Breast epithelium (tissue), 4 donors: ENCODE results near the gene PPL. TPM values are rescaled to one million over a fixed set of nuclear protein-coding genes. Genes with fewer than 3 reads are reported as not detected.

ENCODE experiments used
- DNase-seq, 2 donors: peaks; one replicate each; pipeline ENCODE4 v3.0.0-alpha.2; 2019; ENCODE audit warnings: low spot score in 2 of 2
- H3K27ac ChIP-seq, 2 donors: fragments of 200-600 bp; sonication (generic) in 1 of 2; one replicate each; pipeline ENCODE4 v1.5.1; 2016 to 2019; ENCODE audit warnings: mild to moderate bottlenecking in 1 of 2
- H3K27me3 ChIP-seq, 2 donors: fragments of 200-600 bp; sonication (generic) in 1 of 2; one replicate each; pipeline versions ENCODE4 v1.5.1 to v1.6.0; 2017 to 2019; ENCODE audit warnings: control low read depth in 1 of 2, mild to moderate bottlenecking in 1 of 2
- H3K36me3 ChIP-seq: fragments of 200-600 bp; one replicate; pipeline ENCODE4 v1.5.1; 2019
- H3K4me1 ChIP-seq, 2 donors: fragments of 200-600 bp; sonication (generic); one replicate each; pipeline ENCODE4 v1.5.1; 2016 to 2019; ENCODE audit warnings: control low read depth in 1 of 2
- H3K4me3 ChIP-seq, 3 donors: fragments of 200-600 bp; sonication (generic); 1 replicate in 2 of 3; 2 replicates in 1 of 3; pipeline ENCODE4 v1.5.1; 2016 to 2019; ENCODE audit warnings: mild to moderate bottlenecking in 3 of 3, moderate library complexity in 2 of 3
- H3K9me3 ChIP-seq, 2 donors: fragments of 200-600 bp; sonication (generic) in 1 of 2; one replicate each; pipeline ENCODE4 v1.5.1; 2016 to 2019; ENCODE audit warnings: control low read depth in 1 of 2
- CTCF ChIP-seq, 3 donors: fragments of 450-650 bp; IDR thresholded peaks; one replicate each; pipeline ENCODE4 v1.5.1; 2016 to 2017; ENCODE audit warnings: antibody characterized with exemption in 3 of 3, mild to moderate bottlenecking in 3 of 3, moderate library complexity in 3 of 3
- POLR2A ChIP-seq: fragments of 450-650 bp; IDR thresholded peaks from one replicate; pipeline ENCODE4 v1.6.1; 2016; ENCODE audit warnings: antibody characterized with exemption, mild to moderate bottlenecking, moderate library complexity
- POLR2AphosphoS5 ChIP-seq, 3 donors: sonication (generic); formaldehyde crosslinking; IDR thresholded peaks; one replicate each; pipeline ENCODE4 v1.6.1; 2017; ENCODE audit warnings: antibody characterized with exemption in 3 of 3
- intact Hi-C: fragments of 100-400 bp; cut with DNase I; formaldehyde crosslinking; loops from one replicate; pipeline ENCODE4 v1.15.1; 2023; ENCODE audit warnings: low total_unique reads
- total RNA-seq, 3 donors: library from RNA; depleted of rRNA; stranded (reverse); fragments of >200 nt; gene quantifications; one replicate each; pipeline ENCODE4 v1.1.0, GENCODE V29; 2016

PPL gene
- total RNA-seq, 3 donors from 2014 or later: 53.1 to 169 (median 97.5) TPM

- peaks cover 0 to 13% of the 10 kb centered on the region in 2 donors for H3K4me1 ChIP-seq
- peak overlapping the region; percentile 94 to 96 for H3K27ac ChIP-seq
- TF ChIP-seq POLR2A (no peak), POLR2AphosphoS5 (IDR thresholded peaks at IDR 0.05) (peak in 1 of 3 donors; percentile 30)
- peak; percentile 54 to 68 for DNase-seq
- H3K36me3 ChIP-seq: no peaks in the 10 kb centered on the region
- no peaks in the 10 kb centered on the region for H3K9me3 ChIP-seq
- intact Hi-C loops: loop anchor here (2.0 kb wide), 1 partner anchor 51 kb away; no protein-coding TSS in a partner anchor
- H3K4me3 ChIP-seq: peak overlapping the region; percentile 94 to 100 (median 96)
- no peaks in the 10 kb centered on the region for H3K27me3 ChIP-seq
Observed at GRCh38 chr16:4847774-4848587, 89.0 kb downstream of the PPL start.

- Histone ChIP-seq H3K27ac (peak within 1 kb of the TSS; percentile 94 to 96), H3K4me3 (peak within 1 kb of the TSS; percentile 94 to 100 (median 96)), H3K9me3 (no peaks in the 10 kb centered on the region), H3K27me3 (no peaks in the 10 kb centered on the region), H3K36me3 (no peaks in the 10 kb centered on the region), H3K4me1 (peaks cover 0 to 13% of the 10 kb centered on the region in 2 donors)
- peak; percentile 76 to 86 (median 85) for TF ChIP-seq POLR2AphosphoS5 (IDR thresholded peaks at IDR 0.05)
- TF ChIP-seq CTCF (IDR thresholded peaks at IDR 0.05): no peak
- peak; percentile 69 for TF ChIP-seq POLR2A
- DNase-seq: peak; percentile 99 to 100
- intact Hi-C loops: loop anchor here (2.0 kb wide), 1 partner anchor 52 kb away; no protein-coding TSS in a partner anchor
Observed at GRCh38 chr16:4846901-4847773, 89.8 kb downstream of the PPL start, which contains the start of the genes GLYR1 and UBN1. GLYR1 (minus strand) TSS chr16:4847288; CDS start chr16:4847265, 23 bp downstream. UBN1 (plus strand) TSS chr16:4847481; CDS start chr16:4852918, 5,437 bp downstream.

GRCh38 chr16:4846503-4846900, 90.4 kb downstream of the PPL start:
- intact Hi-C loops: loop anchor here (2.0 kb wide), 1 partner anchor 52 kb away; no protein-coding TSS in a partner anchor

GRCh38 chr16:4840984-4841383, 96.0 kb downstream of the PPL start:
- no peak for DNase-seq
- Histone ChIP-seq H3K27me3 (no peaks in the 10 kb centered on the region), H3K36me3 (no peaks in the 10 kb centered on the region), H3K27ac (no peak overlapping the region), H3K4me3 (no peak overlapping the region), H3K4me1 (peaks cover 0 to 3% of the 10 kb centered on the region in 2 donors), H3K9me3 (no peaks in the 10 kb centered on the region)
- TF ChIP-seq POLR2A (no peak), POLR2AphosphoS5 (IDR thresholded peaks at IDR 0.05) (no peak), CTCF (IDR thresholded peaks at IDR 0.05) (no peak)
- intact Hi-C loops: no loop called here

More at GRCh38 chr16:4846503-4846900, 90.4 kb downstream of the PPL start:
- Histone ChIP-seq H3K9me3 (no peaks in the 10 kb centered on the region), H3K4me1 (peaks cover 0 to 13% of the 10 kb centered on the region in 2 donors), H3K27me3 (no peaks in the 10 kb centered on the region), H3K36me3 (no peaks in the 10 kb centered on the region), H3K4me3 (peak overlapping the region; percentile 94 to 100 (median 96)), H3K27ac (peak overlapping the region; percentile 94 to 96)
- TF ChIP-seq CTCF (IDR thresholded peaks at IDR 0.05) (no peak), POLR2A (no peak), POLR2AphosphoS5 (IDR thresholded peaks at IDR 0.05) (no peak)
- DNase-seq: peak in 1 of 2 donors; percentile 41

GRCh38 chr16:4839942-4840341, 97.0 kb downstream of the PPL start:
- intact Hi-C loops: no loop called here

More at GRCh38 chr16:4839942-4840341, 97.0 kb downstream of the PPL start:
- no peak for DNase-seq
- H3K27me3 ChIP-seq: no peaks in the 10 kb centered on the region
- H3K36me3 ChIP-seq: no peaks in the 10 kb centered on the region
- H3K27ac ChIP-seq: no peak overlapping the region
- TF ChIP-seq POLR2A (no peak), CTCF (IDR thresholded peaks at IDR 0.05) (no peak), POLR2AphosphoS5 (IDR thresholded peaks at IDR 0.05) (no peak)
- H3K4me1 ChIP-seq: no peaks in the 10 kb centered on the region
- no peaks in the 10 kb centered on the region for H3K9me3 ChIP-seq
- no peak overlapping the region for H3K4me3 ChIP-seq
